ENCODE data around the gene TMEM72.

DNA sequence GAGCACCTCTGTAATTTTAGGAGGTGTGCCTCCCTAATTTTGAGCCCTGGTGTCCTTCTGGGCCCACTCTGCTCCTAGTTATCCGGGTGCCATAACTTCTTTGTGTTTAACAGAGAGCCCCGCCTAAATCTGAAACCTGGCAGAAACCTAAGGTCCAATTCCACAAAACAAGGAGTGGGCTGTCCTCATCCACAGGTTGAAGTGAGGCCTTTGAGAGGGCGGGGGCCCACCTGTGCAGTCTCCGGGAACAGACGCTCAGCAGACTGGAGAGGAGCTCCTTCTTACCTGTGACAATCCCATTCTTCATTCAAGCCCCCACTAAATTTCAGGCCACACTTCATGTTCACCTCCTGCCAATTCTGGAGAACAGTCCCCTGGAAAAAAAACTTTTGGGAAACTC is 10.9 kb downstream of the TMEM72 start:
- no peak for TF ChIP-seq POLR2AphosphoS5 (IDR thresholded peaks at IDR 0.05)
- no peak for TF ChIP-seq CTCF (IDR thresholded peaks at IDR 0.05)
- TF ChIP-seq POLR2A (IDR thresholded peaks at IDR 0.05), result no peak
